Kidney epithelial cell (primary cell): ENCODE measurements around the gene RELT. TPM values are rescaled to one million over a fixed set of nuclear protein-coding genes. Genes with fewer than 3 reads are reported as not detected.

Experiments
- DNase-seq: peaks from one replicate; pipeline ENCODE4 v3.0.0-alpha.2; 2010; ENCODE audit warnings: low read depth
- H3K27me3 ChIP-seq: 2 replicates; pipeline ENCODE4 v1.6.0; 2011; ENCODE audit warnings: low read length; ENCODE audit not compliant: control insufficient read depth, insufficient read depth
- H3K36me3 ChIP-seq: 2 replicates; pipeline ENCODE4 v1.5.1; 2011; ENCODE audit warnings: low read length; ENCODE audit not compliant: control insufficient read depth, insufficient read depth
- H3K4me3 ChIP-seq: 2 replicates; pipeline ENCODE4 v1.5.1; 2011; ENCODE audit warnings: low read depth, mild to moderate bottlenecking, control low read depth, low read length
- CTCF ChIP-seq: IDR thresholded peaks from 2 replicates; pipeline ENCODE4 v1.5.1; 2011; ENCODE audit warnings: mild to moderate bottlenecking, moderate library complexity, low read length, control low read depth, inconsistent platforms; ENCODE audit not compliant: insufficient read depth, poor library complexity, severe bottlenecking
- total RNA-seq: library from RNA; depleted of rRNA; stranded (reverse); fragments of >200 nt; gene quantifications from 2 replicates; pipeline ENCODE4 v1.2.3, GENCODE V29; 2015

RELT gene
- total RNA-seq, 1 donor from 2014 or later = 8.0 TPM

- TF ChIP-seq CTCF = no peak
- peaks cover 2% of the 10 kb centered on the region for H3K36me3 ChIP-seq
- H3K4me3 ChIP-seq = no peak overlapping the region
- DNase-seq = no peak
- H3K27me3 ChIP-seq = no peaks in the 10 kb centered on the region
Measured at GRCh38 chr11:73411031-73411430, 34.8 kb downstream of the RELT start.

- TF ChIP-seq CTCF = no peak
- no peak overlapping the region for H3K4me3 ChIP-seq
- DNase-seq = no peak
Measured at GRCh38 chr11:73412308-73412707, 36.1 kb downstream of the RELT start.

GRCh38 chr11:73413256-73413655, 37.1 kb downstream of the RELT start:
- Histone ChIP-seq H3K27me3 (no peaks in the 10 kb centered on the region), H3K4me3 (no peak overlapping the region), H3K36me3 (no peaks in the 10 kb centered on the region)
- no peak for TF ChIP-seq CTCF
- DNase-seq = no peak

More at GRCh38 chr11:73412308-73412707, 36.1 kb downstream of the RELT start:
- Histone ChIP-seq H3K27me3 (no peaks in the 10 kb centered on the region), H3K36me3 (peaks cover 2% of the 10 kb centered on the region)

GRCh38 chr11:73414977-73415651, 38.9 kb downstream of the RELT start:
- TF ChIP-seq CTCF = no peak
- Histone ChIP-seq H3K4me3 (no peak overlapping the region), H3K27me3 (no peaks in the 10 kb centered on the region), H3K36me3 (no peaks in the 10 kb centered on the region)
- DNase-seq = no peak

GRCh38 chr11:73415854-73416615, 39.8 kb downstream of the RELT start:
- DNase-seq = no peak
- no peak for TF ChIP-seq CTCF
- H3K36me3 ChIP-seq = no peaks in the 10 kb centered on the region
- H3K4me3 ChIP-seq = no peak overlapping the region
- H3K27me3 ChIP-seq = no peaks in the 10 kb centered on the region
